GM11168 (cell line): ENCODE measurements around the gene EFTUD2.
"Not testable (repeated sequence)": the region's sequence is repeated elsewhere in the genome, so short reads cannot be mapped to it uniquely, and the experiment has no call there.

Experiments used
- in situ Hi-C: fragments of 300-500 bp; cut with MboI; formaldehyde crosslinking; loops from one replicate; pipeline ENCODE4 v1.12.0; 2022; ENCODE audit warnings: low sequenced_read_pairs; ENCODE audit not compliant: unreplicated experiment

The EFTUD2 gene

DNA sequence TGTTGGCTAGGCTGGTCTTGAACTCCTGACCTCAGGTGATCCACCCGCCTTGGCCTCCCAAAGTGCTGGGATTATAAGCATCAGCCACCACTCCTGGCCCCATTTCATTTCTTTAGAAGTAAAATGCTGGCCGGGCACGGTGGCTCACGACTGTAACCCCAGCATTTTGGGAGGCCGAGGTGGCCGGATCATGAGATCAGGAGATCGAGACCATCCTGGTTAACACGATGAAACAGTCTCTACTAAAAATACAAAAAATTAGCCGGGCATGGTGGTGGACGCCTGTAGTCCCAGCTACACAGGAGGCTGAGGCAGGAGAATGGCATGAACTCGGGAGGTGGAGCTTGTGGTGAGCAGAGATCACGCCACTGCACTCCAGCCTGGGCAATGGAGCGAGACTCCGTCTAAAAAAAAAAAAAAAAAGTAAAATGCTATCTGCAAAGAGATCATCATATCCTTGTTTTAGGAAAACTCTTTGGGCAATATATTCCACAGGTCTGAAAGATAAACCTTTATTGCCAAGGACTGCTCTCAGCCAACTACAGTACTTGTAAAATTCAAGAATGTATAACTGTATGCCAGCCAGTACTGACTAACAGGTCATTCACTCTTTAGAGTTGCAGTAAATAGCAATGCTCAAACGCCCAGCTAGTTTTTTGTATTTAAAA, 73.0 kb downstream of the EFTUD2 start:
- in situ Hi-C loops = no loop called here

DNA sequence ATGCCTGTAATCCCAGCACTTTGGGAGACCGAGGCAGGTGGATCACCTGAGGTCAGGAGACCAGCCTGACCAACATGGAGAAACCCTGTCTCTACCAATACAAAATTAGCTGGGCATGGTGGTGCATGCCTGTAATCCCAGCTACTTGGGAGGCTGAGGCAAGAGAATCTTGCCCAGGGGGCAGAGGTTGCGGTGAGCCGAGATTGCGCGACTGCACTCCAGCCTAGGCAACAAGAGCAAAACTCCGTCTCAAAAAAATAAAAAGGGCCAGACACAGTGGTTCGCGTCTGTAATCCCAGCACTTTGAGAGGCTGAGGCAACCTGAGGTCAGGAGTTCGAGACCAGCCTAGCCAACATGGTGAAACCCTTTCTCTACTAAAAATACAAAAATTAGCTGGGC, 74.0 kb downstream of the EFTUD2 start:
- in situ Hi-C loops = not testable (repeated sequence)

DNA sequence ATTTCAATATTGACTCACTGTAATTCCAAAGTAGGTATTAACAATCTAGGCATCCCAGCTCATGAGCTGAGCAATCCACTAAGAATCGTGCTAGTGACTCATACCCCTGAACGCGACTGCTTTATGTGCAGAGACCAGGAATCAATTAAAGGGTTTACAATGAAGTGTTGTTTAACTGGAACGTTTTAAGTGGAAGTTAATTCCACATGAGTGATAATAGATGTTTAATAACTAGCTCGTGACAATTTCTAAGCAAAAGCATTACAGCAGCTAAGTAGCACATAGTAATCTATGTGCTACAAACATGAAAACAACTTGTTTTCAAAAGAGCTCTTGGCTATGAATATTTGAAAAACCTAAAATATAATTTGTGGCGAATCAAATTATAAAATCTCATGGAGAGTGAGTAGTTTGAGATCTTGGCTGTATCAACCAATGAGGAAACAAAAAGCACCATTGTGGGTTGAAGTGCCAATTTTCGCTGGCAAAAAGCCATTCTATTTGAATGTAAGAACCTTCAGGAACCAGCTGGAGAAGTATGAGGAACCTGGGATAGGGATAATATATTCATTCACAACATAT, 78.5 kb downstream of the EFTUD2 start:
- in situ Hi-C loops = no loop called here

DNA sequence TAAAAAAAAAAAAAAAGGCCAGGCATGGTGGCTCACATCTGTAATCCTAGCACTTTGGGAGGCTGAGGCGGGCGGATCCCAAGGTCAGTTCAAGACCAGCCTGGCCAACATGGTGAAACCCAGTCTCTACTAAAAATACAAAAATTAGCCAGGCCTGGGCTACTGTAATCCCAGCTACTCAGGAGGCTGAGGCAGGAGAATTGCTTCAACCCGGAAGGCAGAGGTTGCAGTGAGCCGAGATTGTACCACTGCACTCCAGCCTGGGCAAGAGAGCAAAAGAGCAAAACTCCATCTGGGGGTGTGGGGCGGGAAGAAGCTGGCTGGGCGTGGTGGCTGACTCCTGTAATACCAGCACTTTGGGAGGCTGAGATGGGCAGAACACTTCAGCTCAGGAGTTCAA, 80.7 kb downstream of the EFTUD2 start:
- in situ Hi-C loops = not testable (repeated sequence)

DNA sequence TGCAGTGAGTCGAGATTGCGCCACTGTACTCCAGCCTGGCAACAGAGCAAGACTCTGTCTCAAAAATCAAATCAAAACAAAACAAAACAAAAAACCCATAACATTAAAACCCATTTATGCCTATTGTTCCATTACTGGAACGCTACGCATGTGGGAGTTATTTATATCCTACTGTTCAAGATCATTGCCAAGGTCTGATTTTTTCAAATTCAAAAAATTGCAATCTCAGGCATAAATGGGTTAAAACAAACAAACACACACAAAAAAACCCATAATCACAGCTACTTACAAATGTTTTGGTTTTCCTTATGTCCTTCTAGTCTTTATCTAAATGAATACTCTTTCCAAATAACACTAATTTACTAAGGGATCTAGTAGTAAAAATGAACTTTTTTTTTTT, 87.0 kb downstream of the EFTUD2 start:
- in situ Hi-C loops = no loop called here

DNA sequence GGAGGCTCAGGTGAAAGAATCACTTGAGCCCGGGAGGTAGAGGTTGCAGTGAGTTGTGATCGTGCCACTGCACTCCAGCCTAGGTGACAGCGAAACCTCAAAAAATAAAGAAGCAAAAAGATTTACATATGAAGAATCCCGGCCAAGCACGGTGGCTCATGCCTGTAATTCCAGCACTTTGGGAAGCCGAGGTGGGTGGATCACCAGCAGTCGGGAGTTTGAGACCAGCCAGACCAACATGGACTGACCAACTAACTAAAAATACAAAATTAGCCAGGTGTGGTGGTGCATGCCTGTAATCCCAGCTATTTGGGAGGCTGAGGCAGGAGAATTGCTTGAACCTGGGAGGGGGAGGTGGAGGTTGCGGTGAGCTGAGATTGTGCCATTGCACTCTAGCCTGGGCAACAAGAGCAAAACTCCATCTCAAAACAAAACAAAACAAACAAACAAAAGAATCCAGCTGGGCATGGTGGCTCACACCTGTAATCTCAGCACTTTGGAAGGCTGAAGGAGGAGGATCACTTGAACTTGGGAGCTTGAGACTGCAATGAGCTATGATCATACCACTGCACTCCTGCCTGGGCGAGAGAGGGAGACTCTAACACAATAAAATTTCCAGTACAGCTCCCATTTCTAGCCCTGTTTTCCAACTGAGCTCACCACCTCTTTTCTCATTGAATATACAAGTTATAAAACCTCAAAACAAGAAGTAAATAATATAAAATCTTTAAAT, 90.4 kb downstream of the EFTUD2 start:
- in situ Hi-C loops = not testable (repeated sequence)

DNA sequence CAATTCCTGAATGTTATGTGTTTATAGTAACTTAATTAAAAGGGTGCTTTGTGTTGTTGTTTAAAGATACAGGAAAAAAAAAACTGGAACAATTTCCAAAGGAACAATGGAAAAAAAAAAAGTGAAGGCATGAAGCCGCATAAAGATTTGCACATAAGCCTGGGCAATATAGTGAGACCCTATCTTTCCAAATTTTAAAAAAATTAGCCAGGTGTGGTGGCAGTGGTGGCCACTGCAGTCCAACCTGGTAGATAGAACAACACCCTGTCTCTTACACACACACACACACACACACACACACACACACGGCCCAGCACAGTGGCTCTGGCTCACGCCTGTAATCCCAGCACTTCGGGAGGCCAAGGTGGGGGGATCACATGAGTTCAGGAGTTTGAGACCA, 91.1 kb downstream of the EFTUD2 start:
- in situ Hi-C loops = no loop called here

DNA sequence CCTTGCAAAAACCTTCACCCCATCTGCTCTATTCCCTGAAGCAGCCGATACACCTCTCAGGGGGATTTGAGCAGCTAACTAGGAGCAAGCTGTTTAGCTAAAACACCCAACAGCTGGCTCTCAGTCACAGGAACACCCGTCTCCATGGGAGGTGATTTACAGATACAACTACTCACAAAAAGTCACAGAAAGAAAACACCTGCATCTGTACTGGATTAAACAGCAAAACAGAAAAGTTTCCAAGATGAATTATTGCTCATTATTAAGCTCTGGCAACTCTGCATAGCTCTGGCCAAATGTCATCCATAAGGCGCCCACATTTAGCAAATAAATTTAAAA, 91.5 kb downstream of the EFTUD2 start:
- in situ Hi-C loops = no loop called here

DNA sequence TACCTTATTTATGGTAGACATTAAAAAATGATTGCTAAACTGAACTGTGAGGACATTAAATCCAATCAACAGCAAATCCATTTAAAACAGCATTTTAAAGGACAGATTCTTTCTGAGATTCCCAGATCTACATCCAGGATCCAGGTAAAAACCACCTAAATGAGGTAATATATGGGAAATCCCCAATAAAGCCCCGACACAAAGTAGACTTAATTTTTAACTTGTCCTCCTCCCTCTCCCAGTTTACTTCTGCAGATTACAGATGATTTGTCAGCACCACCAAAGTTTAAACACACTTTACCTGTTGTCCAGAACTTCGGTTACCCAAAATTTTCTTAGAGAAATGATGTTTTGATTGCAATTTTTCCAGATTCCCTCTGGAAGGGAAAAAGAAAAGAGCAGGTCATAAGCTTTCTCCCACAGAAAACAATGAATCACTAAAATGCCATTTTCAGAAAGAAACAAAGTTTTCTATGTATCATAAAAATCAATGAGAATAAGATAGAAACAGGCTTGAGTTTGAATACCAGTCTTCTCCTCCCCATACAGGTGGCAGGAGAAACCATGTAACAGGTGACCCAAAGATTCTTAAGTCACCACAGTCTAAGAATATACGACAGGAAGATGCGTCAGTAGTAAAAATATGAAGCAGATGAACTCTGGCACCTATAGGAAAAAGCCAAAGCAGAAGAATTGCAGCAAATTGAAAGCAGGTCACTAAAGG, 92.0 kb downstream of the EFTUD2 start:
- in situ Hi-C loops = no loop called here

DNA sequence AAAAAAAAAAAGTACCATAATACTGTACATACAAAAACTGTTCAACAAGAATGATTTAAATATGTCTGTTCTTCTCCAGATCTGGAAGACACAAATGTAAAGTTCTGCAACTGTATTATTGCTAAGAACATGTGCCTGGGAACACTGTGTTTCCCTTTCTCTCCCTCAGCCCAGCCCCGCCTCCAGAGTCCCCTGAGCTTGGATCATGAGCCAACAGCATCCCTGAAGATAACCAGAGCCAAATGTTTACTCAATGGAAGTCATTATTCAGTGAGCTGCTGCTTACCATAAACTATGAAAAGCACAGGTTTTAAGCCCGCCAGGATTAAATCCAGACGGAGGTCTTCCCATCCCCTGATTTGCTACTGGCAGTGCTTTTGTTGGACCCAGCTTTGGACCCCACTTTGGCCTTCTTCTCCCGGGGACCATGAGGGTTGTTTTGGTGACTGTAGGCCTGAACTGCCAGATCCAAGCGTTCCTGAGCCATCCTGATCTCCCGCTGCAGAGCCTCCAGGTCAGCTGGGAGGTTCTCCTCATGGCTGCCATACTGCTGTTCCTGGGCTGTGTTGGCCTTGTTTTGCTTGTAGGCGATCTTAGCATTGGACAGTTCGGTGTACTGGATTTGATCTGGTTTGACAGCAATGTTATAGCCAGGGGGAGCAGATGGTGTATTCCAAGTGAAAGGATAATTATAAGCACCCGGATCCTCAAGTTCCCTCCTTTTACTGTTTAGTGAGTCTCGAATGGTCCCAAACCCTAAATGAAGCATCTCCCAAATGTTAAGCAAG, 94.7 kb downstream of the EFTUD2 start:
- in situ Hi-C loops = no loop called here

DNA sequence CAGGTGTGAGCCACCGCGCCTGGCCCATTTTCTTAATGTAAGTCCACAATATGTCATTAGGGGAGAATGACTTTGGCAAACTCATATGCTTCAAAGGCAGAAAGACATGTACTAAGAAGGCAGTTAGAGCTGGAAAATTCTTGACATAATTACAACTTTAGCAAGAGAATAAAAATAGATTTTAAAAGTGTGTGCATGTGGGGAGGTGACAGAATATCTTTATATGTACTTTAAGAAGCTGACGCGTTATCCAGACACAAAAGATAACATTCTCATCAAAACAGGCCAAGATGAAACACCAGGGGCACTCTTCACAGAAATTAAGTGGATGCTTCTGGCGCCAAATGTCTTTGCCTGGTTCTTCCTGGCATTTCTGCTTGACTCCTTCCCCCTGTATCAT, 97.4 kb downstream of the EFTUD2 start:
- in situ Hi-C loops = no loop called here
